Erythroblast (primary cell): ENCODE data around the gene EHBP1.

Experiments
- GATA1 ChIP-seq: IDR thresholded peaks from 2 replicates; pipeline ENCODE4 v1.6.1; 2011; ENCODE audit warnings: low read depth, mild to moderate bottlenecking, control low read depth, low read length, moderate library complexity
- POLR2A ChIP-seq: IDR thresholded peaks from 2 replicates; pipeline ENCODE4 v1.6.1; 2011; ENCODE audit warnings: mild to moderate bottlenecking, low read length

- no peak for TF ChIP-seq POLR2A
- no peak for TF ChIP-seq GATA1
Observed at GRCh38 chr2:62716768-62717167, 11.3 kb downstream of the EHBP1 start.
